ENCODE results near the gene IKZF1.

IKZF1 gene

GRCh38 chr7:50304129-50304910, at the start of gene IKZF1:
Gene IKZF1 (plus strand): TSS chr7:50304716. CDS start chr7:50319062, 14,346 bp downstream.
- no peak for DNase-seq (ENCODE audit: low read depth, low spot score)

DNA sequence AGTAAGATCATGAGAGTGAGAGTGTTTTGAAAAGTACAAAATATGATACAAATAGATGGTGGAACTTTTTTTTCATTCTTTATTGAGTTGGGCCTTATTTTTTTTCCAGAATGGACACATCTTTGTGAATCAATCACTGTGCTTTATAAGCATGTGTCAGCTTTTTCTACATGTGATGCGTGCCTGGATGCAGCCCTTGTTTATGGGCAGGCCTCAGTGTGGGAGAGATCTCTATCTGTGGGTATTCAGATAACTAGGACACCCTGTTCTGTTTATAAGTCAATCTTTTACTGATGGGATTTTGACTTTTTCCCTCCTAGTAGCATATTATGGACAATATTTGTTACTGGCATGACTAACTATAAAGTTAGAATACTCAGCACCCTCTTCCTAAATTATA, 42.9 kb upstream of the IKZF1 start:
- no peak for DNase-seq (ENCODE audit: low read depth, low spot score)

DNA sequence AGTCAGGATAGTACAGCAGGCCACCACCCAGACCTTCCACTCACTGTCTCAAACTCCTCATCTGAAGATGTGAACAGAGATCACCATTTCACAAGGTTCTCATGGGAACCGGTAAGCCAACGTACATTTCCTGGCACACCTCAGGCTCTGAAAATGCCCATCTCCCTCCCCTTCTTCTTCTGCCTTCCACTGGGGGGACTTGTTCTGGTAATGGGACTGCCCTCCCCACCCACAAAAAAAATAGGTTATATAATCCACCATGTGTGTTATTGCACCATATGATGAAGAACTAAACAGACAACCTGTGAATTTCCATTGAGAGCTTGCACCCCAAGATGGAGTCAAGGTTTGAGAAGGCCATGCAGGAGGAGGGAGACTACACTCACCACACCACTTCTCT, 42.1 kb upstream of the IKZF1 start:
- no peak for DNase-seq (ENCODE audit: low read depth, low spot score)

GRCh38 chr7:50262916-50263690, 41.4 kb upstream of the IKZF1 start:
- no peak for DNase-seq (ENCODE audit: low read depth, low spot score)

- DNase-seq (ENCODE audit: low read depth, low spot score), result no peak
These were observed 39.6 kb upstream of the IKZF1 start for GRCh38 chr7:50264908-50265307.

DNA sequence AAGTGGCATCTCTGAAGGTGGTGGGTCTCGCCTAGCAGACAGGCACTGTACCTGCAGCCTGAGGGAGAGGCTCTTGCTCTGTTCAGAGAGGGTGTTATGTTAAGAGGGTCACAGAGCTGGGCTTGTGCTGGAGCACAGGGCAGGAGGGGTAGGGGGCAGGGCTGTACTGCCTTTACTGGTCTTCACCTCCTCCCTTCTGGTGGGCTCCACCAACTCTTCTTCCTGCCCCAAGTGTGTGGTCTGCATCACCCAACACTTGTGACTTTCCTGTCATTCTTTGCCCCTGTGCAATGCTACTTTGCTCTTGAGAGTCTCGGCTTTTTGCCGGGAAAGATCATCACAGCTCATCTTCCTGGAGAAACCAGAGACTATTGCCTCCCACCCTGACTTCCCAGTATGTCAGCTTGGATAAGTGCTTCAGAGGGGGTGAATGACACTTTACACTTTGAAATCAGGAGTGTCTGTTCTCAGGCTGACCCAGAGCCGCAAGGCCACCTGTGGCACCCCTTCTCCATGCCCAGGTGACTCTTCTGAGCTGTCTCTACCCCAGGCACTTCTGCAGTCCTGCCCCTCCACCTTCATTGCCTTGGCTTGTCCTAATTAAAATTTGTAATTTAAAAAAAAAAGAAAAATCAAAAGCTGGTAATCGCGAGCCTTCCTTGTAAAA, 38.4 kb upstream of the IKZF1 start:
- no peak for DNase-seq (ENCODE audit: low read depth, low spot score)

- no peak for DNase-seq (ENCODE audit: low read depth, low spot score)
These were observed 37.7 kb upstream of the IKZF1 start for GRCh38 chr7:50266635-50267386.

GRCh38 chr7:50267525-50268041, 36.9 kb upstream of the IKZF1 start:
- no peak for DNase-seq (ENCODE audit: low read depth, low spot score)

GRCh38 chr7:50268223-50268622, 36.3 kb upstream of the IKZF1 start:
- DNase-seq (ENCODE audit: low read depth, low spot score), result no peak

GRCh38 chr7:50268990-50269389, 35.5 kb upstream of the IKZF1 start:
- DNase-seq (ENCODE audit: low read depth, low spot score), result no peak

GRCh38 chr7:50270531-50271018, 33.9 kb upstream of the IKZF1 start:
- no peak for DNase-seq (ENCODE audit: low read depth, low spot score)

DNA sequence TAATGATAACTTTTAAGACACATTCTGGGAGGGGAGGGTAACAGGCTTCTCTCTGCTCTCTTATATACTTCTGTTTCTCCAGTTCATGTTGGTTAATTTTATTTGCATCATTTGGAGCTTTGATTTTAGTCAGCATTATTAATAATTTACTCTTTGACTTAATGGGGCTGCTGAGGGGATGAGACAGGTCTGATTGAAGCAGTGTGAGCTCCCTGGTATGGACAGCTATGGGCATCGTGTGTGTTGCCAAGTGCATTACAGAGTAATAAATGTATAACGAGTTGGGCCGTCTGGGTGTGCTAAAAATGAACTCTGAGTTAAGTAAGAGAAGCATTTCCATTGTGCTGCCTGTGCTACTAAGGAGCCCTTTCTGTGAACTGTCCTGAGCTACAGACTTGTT, 31.7 kb upstream of the IKZF1 start:
- no peak for DNase-seq (ENCODE audit: low read depth, low spot score)

DNA sequence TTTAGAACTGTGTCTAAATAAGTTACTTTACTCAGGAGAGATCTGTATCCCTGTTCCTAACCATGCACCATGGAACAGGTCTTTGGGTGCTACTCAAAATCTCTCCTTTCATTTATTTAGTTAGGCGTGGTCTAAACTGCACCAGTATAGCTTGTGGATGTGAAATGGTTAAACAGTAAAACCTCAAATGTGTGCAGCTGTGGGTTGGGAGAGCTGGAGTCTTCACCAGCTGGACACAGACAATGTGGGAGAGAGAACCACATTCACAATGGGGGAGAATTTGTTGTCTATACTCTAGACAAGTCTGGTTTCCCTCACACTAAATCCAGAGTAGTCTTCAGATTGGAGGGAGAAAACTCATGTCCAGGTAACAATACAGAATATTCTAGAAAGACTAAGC, 31.2 kb upstream of the IKZF1 start:
- DNase-seq (ENCODE audit: low read depth, low spot score), result no peak

GRCh38 chr7:50273870-50274269, 30.6 kb upstream of the IKZF1 start:
- DNase-seq (ENCODE audit: low read depth, low spot score), result no peak

DNA sequence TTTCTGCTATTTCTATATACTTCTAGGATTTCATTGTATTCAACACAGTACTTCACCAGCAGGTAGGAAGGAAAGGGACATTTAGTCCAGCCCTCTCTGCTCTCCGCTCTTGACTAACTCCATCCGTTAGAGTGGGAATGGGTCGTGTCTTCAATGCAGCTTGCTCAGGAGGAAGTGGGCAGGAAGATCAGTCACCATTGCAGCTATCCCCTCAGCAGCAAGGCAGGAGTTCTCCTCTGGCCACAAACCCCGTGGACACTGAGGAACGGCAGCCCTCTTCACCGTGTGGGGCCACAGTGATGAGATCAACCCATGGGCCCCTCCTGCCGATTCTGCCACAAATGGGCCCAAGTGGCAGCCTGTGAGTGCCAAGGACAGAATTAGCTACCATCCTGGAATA, 30.2 kb upstream of the IKZF1 start:
- no peak for DNase-seq (ENCODE audit: low read depth, low spot score)

DNA sequence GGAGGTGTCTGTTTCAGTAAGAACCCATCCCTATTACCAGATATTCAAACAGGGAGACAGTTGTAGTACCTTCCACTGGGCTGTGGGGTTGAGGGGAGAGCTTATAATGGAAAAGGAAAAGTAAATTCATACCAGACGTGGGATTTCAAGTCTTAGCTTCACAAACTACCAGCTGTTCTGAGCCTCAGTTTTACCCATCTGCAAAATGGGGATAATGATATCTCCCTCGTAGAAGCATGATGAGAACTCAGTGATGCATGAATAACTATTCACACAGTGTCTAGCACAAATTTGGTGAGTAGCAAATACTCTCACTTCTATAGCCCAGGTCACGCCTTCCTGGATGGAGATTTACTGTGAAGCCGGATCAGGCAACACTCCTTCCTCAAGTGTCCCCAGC, 29.1 kb upstream of the IKZF1 start:
- DNase-seq (ENCODE audit: low read depth, low spot score), result no peak

DNA sequence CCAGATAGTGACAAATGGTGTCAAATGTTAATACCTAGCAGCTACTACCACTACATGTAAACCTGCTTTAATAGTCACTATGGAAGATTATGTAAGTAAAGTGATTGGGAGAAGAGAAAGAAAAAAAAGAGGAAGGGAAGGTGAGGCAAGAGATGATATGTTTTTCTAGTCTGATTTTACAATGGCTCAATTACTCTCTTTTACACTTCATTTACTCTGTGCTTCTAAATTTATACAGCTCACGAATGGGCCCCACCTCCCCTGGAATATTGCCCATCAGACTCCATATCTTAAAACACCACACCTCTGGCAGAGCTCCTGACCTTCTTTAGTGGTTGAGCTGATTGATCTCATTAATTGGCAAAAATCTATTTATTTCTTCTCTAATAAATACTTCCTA, 28.0 kb upstream of the IKZF1 start:
- DNase-seq (ENCODE audit: low read depth, low spot score), result no peak

- DNase-seq (ENCODE audit: low read depth, low spot score), result no peak
These were observed 26.4 kb upstream of the IKZF1 start for GRCh38 chr7:50278120-50278519.

DNA sequence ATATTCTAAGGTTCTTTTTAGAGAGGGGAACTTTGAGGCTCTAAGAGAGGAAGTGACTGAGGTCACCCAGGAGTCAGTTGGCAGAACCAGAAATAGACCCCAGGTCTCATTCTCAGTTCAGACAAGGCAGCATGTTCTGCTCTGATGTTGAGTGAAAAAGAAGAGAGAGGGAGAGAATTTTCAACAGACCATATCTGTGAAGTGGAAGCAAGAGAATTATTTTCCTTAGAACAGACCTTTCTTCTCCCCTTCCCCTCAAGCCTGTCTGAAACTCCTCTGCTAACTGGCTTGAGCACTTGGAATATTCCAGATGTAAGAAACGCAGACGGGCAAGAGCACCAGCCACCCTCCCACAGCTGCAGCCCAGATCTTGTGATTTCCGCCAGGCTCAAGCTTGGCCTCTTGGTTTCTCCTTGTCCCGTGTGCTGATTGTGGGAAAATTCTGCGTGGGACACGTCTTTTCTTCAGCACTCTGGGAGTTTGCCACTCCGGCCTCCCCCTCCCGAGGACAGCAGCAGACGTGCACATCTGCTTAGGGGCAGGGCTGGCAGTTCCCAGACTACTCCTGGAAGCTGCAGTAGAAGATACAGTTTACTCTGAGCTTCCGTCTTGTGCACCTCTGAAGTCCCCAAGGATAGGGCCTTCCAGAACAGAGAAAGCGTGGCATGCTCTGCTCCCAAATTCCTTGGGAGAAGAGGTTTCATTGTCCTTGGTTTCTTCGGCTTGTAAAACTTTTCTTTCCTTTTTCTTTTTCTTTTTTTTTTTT, 22.7 kb upstream of the IKZF1 start:
- no peak for DNase-seq (ENCODE audit: low read depth, low spot score)

GRCh38 chr7:50282813-50283605, 21.5 kb upstream of the IKZF1 start:
- no peak for DNase-seq (ENCODE audit: low read depth, low spot score)

Measured in brain pericyte (primary cell).